HL-60 (cell line): ENCODE measurements around the gene LPCAT2.

Experiments used
- TF ChIP-seq, protein P1 (sequence below): IDR thresholded peaks from one replicate; pipeline ENCODE4 v1.5.1; 2011; ENCODE audit warnings: low read length, control low read depth, inconsistent platforms; ENCODE audit not compliant: insufficient read depth
- TF ChIP-seq, protein P2 (sequence below): IDR thresholded peaks from 2 replicates; pipeline ENCODE4 v1.6.1; 2012; ENCODE audit warnings: low read depth; ENCODE audit not compliant: insufficient replicate concordance

- TF ChIP-seq, protein P1, sequence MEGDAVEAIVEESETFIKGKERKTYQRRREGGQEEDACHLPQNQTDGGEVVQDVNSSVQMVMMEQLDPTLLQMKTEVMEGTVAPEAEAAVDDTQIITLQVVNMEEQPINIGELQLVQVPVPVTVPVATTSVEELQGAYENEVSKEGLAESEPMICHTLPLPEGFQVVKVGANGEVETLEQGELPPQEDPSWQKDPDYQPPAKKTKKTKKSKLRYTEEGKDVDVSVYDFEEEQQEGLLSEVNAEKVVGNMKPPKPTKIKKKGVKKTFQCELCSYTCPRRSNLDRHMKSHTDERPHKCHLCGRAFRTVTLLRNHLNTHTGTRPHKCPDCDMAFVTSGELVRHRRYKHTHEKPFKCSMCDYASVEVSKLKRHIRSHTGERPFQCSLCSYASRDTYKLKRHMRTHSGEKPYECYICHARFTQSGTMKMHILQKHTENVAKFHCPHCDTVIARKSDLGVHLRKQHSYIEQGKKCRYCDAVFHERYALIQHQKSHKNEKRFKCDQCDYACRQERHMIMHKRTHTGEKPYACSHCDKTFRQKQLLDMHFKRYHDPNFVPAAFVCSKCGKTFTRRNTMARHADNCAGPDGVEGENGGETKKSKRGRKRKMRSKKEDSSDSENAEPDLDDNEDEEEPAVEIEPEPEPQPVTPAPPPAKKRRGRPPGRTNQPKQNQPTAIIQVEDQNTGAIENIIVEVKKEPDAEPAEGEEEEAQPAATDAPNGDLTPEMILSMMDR = no peak
- TF ChIP-seq, protein P2, sequence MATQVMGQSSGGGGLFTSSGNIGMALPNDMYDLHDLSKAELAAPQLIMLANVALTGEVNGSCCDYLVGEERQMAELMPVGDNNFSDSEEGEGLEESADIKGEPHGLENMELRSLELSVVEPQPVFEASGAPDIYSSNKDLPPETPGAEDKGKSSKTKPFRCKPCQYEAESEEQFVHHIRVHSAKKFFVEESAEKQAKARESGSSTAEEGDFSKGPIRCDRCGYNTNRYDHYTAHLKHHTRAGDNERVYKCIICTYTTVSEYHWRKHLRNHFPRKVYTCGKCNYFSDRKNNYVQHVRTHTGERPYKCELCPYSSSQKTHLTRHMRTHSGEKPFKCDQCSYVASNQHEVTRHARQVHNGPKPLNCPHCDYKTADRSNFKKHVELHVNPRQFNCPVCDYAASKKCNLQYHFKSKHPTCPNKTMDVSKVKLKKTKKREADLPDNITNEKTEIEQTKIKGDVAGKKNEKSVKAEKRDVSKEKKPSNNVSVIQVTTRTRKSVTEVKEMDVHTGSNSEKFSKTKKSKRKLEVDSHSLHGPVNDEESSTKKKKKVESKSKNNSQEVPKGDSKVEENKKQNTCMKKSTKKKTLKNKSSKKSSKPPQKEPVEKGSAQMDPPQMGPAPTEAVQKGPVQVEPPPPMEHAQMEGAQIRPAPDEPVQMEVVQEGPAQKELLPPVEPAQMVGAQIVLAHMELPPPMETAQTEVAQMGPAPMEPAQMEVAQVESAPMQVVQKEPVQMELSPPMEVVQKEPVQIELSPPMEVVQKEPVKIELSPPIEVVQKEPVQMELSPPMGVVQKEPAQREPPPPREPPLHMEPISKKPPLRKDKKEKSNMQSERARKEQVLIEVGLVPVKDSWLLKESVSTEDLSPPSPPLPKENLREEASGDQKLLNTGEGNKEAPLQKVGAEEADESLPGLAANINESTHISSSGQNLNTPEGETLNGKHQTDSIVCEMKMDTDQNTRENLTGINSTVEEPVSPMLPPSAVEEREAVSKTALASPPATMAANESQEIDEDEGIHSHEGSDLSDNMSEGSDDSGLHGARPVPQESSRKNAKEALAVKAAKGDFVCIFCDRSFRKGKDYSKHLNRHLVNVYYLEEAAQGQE = no peak
Measured at GRCh38 chr16:55479430-55480140, 29.3 kb upstream of the LPCAT2 start.
